ENCODE data around the gene UBXN11. TPM values are rescaled to one million over a fixed set of nuclear protein-coding genes. Genes with fewer than 3 reads are reported as not detected.
"Not testable (repeated sequence)": the region's sequence is repeated elsewhere in the genome, so short reads cannot be mapped to it uniquely, and the experiment has no call there.

UBXN11 gene
- total RNA-seq, 1 donor from 2014 or later, result 9.5 TPM

DNA sequence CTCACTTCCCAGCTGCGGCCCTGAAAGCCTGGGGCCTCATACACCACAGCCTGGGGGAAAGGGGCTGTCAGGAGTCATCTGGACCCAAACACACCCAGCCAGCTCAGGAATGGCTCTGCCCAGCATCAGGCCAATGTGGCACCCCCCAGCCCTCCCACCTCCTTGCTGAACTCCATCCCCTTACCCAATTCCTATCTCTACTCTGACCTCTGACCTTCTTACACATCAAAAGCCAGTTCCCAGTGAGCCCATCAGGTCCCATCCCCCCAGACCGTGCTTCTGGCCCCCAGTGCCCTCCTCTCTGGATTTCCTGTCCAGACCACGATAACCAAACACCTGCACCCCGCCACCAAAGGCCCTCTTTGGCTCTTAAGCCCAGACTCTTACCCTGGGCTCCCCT, 31.2 kb upstream of the UBXN11 start:
- ATAC-seq, result no peak
- DNase-seq (ENCODE audit: missing footprints), result no peak
- intact Hi-C loops (cut with DNase I), result no loop called here

- DNase-seq (ENCODE audit: missing footprints) (no peak), ATAC-seq (no peak)
- intact Hi-C loops (cut with DNase I), result no loop called here
Observed at GRCh38 chr1:26337206-26337535, 30.7 kb upstream of the UBXN11 start.

DNA sequence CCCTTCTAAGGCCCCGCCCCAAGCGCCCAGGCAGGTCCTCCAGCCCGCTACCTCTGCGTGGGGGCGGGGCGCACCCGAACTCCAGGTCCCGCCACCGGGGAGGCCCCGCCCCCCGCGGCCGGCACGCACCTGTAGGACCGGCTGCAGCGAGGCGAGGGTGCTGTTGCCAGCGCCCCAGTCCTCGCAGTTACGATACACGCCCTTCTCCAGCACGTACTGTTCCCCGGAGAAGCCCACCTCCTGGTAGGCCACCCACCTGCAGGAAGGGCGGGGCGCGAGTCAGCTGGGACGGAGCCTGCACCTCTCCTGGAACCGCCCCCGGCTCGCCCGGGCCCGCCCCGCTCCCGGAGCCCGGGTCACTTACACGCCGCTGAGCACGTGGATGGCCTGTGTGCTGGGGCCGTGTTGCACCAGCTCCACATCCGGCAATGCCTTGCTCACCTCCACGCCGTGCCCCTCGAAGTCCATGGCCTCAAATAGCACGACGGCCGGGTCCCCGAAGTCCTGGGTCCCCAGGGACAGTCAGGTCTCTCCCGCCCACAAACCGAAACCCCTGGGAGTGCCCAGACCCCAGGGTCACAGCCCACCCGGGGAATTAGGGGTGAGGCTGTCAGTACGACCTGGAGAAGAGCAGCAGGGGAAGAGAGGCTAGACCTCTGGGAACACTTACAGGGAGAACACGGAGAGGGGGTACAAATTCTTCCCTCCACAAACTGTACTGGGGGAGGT, 30.2 kb upstream of the UBXN11 start:
- ATAC-seq, result peak; percentile 63
- peak; percentile 92 for DNase-seq (ENCODE audit: missing footprints)
- intact Hi-C loops (cut with DNase I), result no loop called here

DNA sequence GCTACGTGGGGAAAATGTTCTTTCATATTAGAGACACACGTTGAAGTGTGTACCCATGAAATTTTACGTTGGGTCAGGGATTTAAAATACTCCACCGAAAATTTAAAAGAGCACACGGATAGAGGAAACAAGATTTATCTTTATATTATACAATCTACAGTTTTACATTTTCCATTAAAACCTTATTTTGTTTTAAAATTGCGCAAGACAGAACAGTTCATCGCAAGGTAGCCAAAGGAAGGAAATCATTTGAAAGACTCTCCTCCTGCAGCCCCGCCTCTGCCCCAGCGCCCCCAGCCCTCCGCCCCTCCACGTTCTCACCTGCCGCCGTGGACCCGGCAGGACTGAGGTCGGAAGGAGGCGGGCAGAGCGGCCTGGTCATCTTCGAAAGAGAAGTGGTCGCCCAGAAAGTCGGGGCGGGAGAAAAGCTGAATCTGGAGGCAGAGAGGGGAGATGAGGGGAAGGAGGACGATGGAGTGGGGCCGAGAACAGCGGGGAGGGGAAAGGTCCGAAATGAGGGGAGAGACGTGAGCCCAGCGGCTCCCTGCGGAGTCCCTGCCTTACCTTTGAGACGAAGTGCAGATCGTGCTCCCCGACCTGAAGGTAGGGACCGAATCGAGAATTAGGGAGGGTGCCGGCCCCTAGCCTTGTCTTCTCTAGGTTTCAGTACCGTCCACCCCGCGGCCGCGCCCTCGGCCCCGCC, 29.5 kb upstream of the UBXN11 start:
- no peak for DNase-seq (ENCODE audit: missing footprints)
- intact Hi-C loops (cut with DNase I), result no loop called here
- no peak for ATAC-seq

DNA sequence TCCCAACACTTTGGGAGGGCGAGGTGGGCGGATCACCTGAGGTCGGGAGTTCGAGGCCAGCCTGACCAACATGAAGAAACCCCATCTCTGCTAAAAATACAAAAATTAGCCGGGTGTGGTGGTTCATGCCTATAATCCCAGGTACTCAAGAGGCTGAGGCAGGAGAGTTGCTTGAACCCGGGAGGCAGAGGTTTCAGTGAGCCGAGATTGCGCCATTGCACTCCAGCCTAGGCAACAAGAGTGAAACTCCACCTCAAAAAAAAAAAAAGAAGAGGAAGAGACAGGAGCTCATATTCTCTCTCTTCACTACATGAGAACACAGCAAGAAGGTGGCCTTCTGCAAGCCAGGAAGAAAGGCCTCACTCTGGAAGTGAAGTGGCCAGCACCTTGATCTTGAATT, 26.9 kb upstream of the UBXN11 start:
- ATAC-seq; intact Hi-C loops (cut with DNase I); DNase-seq (ENCODE audit: missing footprints): not testable (repeated sequence)

DNA sequence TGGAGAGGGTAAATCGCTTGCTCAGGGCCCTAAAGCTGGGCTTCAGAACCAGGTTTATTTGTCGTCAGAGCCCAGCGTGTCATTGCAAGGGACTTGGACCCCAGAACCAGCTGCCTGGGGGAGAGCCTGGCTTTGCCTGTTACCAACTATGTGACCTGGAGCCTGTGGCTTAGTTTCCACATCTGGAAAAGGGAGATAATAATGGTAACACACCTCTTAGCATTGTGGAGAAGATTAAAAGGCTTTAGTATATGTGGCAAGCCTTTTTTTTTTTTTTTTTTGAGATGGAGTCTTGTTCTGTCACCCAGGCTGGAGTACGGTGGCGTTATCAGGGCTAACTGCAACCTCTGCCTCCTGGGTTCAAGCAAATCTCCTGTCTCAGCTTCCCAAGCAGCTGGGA, 23.8 kb upstream of the UBXN11 start:
- DNase-seq (ENCODE audit: missing footprints) (no peak), ATAC-seq (no peak)
- intact Hi-C loops (cut with DNase I), result no loop called here

DNA sequence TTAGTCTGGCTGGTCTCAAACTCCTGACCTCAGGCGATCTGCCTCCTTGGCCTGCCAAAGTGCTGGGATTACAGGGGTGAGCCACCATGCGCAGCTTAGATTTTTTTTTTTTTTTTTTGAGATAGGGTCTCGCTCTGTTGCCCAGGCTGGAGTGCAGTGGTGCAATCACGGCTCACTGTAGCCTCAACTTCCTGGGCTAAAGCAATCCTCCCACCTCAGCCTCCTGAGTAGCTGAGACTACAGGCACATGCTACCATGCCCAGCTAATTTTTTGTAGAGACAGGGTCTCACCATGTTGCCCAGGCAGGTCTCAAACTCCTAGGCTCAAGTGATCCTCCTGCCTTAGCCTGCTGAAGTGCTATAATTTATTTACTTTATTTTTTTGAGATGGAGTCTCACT, 22.9 kb upstream of the UBXN11 start:
- intact Hi-C loops (cut with DNase I); DNase-seq (ENCODE audit: missing footprints); ATAC-seq: not testable (repeated sequence)

- DNase-seq (ENCODE audit: missing footprints), result no peak
- intact Hi-C loops (cut with DNase I), result no loop called here
- ATAC-seq, result no peak
Observed at GRCh38 chr1:26328597-26328996, 22.2 kb upstream of the UBXN11 start.

- DNase-seq (ENCODE audit: missing footprints), result no peak
- intact Hi-C loops (cut with DNase I), result no loop called here
- no peak for ATAC-seq
Observed at GRCh38 chr1:26327956-26328362, 21.5 kb upstream of the UBXN11 start.

GRCh38 chr1:26324550-26324949, 18.1 kb upstream of the UBXN11 start:
- ATAC-seq, result no peak
- DNase-seq (ENCODE audit: missing footprints), result no peak
- intact Hi-C loops (cut with DNase I), result no loop called here

- ATAC-seq, result no peak
- intact Hi-C loops (cut with DNase I), result no loop called here
- DNase-seq (ENCODE audit: missing footprints), result no peak
Observed at GRCh38 chr1:26323382-26323781, 16.9 kb upstream of the UBXN11 start.

- intact Hi-C loops (cut with DNase I), result no loop called here
- DNase-seq (ENCODE audit: missing footprints) (no peak), ATAC-seq (no peak)
Observed at GRCh38 chr1:26322042-26322331, 15.6 kb upstream of the UBXN11 start.

DNA sequence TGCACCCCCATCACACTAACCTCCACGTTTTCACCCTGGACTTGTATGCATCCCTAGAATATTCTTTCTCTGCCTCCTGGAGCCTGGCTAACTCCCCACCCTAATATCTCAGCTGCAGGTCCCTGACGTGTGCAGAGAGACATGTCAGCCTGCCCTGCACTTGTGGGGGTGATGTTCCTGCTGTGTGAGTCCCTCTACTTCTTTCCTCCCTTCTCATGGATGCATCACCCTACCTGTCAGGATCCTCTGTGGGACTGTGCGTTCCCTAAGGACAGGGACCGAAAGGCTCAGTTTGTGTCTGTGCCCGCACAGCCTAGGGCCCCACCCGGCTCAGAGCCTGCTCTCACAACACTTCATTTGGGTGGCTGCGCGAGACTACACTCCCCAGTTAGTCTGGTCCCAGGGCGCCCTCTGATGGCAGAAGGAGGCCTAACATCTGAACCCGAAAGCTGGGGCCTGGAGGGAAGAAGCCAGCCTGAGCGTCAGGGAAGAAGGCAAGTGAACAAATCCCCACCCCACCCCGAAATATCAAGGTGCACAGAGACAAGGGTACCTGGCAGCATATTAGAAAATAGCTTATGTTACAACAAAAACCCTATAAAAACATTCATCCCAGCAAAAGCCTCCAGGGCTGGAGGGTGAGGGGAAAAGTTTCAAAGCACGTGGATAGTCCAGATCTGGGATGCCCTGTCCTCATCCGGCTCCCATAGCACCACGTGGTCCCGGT, 15.0 kb upstream of the UBXN11 start:
- intact Hi-C loops (cut with DNase I), result loop anchor here (1.0 to 2.0 kb wide), 5 partner anchors 37 to 217 kb away; partner anchors contain the start of genes C1orf232, CEP85 and ZNF593
- DNase-seq (ENCODE audit: missing footprints) (peak; percentile 97), ATAC-seq (peak; percentile 93)

DNA sequence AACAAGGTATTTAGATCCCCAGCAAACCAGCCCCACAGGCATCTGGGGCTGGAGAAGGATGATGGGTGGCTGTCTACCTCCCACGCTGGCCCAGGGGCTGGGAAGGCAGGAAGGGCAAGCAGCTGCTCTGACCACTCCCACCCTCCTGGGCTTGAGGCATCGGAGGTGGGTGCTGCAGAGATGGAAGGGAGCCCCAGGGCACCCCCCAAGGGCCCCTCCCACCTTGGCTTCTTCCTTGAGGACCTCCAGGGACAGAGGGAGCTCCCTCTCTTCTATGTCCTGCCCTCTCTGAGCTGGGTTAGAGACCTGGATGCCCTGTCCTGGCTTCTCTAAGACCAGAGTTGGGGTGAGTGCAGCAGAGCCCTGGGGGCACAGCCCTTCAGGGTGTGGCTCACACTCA, 14.5 kb upstream of the UBXN11 start:
- peak; percentile 1 for ATAC-seq
- intact Hi-C loops (cut with DNase I), result loop anchor here (1.0 to 2.0 kb wide), 5 partner anchors 36 to 216 kb away; partner anchors contain the start of genes C1orf232, CEP85 and ZNF593
- DNase-seq (ENCODE audit: missing footprints), result no peak

DNA sequence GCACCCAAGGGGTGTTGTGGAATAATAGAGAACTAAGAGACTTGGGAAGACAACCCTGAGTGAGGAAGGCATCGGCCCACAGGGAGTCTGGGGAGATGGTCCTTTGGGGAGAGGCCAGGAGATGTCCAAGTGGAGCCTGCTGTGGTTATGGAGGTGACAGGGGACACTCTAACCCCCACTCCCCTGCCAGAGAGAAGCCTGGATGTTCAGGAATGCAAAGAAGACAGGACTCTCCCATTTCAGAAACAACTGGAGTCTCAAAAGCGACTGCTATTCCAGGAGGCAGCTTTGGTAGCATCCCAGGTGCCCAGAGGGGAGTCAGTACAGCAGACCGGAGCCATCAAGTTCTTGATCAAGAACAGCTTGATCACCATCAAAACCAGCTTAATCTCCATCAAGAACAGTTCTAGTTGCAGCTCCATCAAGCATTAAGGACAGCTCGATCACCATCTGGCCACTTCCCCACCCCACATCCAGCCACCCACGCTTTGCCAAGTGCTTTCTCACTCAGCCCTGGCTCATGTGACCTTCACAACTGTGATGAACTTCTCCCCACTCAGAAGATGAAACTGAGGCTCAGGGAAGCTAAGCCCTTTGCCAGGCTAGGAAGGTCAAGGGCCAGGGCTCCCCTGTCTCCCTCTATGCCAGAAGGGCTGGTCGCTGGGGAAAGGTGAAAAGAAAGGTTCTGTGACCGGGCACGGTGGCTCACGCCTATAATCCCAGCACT, 12.1 kb upstream of the UBXN11 start:
- ATAC-seq (no peak), DNase-seq (ENCODE audit: missing footprints) (no peak)
- intact Hi-C loops (cut with DNase I), result no loop called here

GRCh38 chr1:26317612-26318337, 11.3 kb upstream of the UBXN11 start, which contains the start of gene CD52:
CD52 (plus strand) TSS chr1:26317958; CDS start chr1:26318018, 60 bp downstream.
- ATAC-seq (no peak), DNase-seq (ENCODE audit: missing footprints) (no peak)
- intact Hi-C loops (cut with DNase I), result no loop called here

DNA sequence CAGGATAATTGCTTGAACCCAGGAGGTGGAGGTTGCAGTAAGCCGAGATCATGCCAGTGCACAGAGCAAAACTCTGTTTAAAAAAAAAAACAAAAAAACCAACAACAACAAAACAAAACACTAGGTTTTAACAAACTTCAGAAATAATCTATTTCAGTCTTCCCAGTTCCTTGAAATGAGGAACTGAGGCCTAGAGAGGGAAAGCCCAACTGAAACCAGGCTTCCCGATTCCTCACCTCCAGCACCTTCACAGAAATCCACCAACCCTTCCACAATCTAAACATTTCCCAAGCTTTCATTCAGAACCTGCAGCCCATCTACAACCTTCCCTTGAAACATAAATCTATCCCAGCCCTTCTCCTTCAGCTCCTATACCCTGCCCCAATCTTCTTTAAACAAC, 10.7 kb upstream of the UBXN11 start:
- DNase-seq (ENCODE audit: missing footprints) (no peak), ATAC-seq (no peak)
- intact Hi-C loops (cut with DNase I), result no loop called here
